GM19395 (cell line): ENCODE measurements around the gene PPEF2.

ENCODE experiments used
- ATAC-seq: cut with Tn5 transposase; IDR thresholded peaks from one replicate; pipeline ENCODE4 v1.9.1; 2021; ENCODE audit warnings: mild to moderate bottlenecking, moderate library complexity; ENCODE audit not compliant: unreplicated experiment

Gene PPEF2

DNA sequence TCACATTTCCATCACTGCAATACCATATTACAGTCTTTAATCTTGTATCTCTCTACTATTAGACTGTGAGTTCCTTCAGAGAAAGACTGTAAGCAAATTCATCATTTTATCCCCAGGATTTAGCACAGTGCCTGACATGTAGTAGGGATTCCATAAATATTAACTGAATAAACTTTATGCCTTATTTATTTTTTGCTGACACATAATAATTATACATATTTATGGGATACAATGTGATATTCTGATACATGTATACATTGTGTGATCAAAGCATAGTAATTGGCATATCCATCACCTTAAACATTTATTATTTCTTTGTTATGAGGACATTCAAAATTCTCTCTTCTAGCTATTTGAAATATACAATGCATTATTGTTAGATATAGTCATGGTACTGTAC, 3.7 kb downstream of the PPEF2 start:
- no peak for ATAC-seq

DNA sequence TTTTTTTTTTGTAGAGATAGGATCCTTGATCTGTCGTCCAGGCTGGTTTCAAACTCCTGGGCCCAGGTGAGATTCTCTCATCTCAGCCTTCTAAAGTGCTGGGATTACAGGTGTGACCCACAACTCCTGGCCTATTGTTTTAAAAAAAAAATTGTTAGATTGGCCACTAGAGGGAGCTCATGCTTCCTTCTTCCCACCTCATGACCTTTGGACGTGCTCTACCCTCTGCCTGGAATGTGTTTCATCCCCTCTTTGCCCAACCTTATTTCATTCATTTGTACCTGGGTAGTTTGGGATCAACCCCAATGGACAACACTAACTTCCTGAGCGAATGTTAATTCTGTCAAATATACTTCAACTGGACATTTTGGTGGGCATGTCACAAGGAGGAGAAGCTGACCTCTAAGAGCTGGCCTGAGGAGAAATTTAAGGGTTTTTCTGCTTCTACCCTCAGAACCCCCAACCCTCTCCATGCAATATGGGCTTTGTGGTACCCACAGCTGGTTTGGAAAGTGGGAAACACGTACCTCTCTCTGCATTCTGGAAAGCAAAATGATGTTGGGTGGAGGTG, 6.4 kb downstream of the PPEF2 start:
- peak; percentile 77 for ATAC-seq

DNA sequence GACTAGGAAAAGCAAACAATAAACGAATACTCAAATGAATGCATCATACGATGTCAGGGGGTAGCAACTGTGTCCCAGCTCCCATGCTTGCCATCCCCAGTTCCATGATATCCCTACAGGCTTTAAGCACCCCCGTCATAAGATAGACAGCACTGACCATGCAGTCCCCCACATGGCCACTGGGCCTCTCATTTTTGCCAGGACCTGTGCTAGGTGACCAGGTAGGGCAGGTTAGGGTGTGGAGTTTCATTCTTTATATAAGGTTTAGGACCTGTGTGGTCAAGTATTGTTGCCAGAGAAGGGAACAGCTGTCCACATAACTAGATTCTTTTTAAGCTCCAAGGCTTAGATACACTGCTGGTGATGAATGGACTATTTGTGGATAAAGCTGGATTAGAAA, 9.7 kb downstream of the PPEF2 start:
- no peak for ATAC-seq

DNA sequence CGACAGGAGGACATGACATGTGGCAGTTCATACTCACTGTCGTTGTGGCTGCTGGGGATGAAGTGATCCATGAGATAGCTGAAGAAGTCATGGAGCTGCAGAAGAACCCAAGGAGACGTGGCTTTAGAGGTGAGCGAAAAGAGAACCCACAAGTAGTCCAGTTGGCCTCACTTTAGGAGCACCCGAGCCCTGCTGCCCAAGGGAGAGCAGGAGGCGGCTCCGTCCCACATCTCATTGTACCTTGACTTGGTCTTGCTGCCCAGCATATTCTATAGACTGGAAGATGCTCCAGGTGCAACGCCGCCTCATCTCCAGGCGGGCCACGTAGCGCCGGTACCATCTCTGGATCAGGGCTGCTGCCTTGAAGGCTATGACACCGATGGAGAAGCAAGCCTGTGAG, 10.6 kb downstream of the PPEF2 start:
- ATAC-seq, result no peak

DNA sequence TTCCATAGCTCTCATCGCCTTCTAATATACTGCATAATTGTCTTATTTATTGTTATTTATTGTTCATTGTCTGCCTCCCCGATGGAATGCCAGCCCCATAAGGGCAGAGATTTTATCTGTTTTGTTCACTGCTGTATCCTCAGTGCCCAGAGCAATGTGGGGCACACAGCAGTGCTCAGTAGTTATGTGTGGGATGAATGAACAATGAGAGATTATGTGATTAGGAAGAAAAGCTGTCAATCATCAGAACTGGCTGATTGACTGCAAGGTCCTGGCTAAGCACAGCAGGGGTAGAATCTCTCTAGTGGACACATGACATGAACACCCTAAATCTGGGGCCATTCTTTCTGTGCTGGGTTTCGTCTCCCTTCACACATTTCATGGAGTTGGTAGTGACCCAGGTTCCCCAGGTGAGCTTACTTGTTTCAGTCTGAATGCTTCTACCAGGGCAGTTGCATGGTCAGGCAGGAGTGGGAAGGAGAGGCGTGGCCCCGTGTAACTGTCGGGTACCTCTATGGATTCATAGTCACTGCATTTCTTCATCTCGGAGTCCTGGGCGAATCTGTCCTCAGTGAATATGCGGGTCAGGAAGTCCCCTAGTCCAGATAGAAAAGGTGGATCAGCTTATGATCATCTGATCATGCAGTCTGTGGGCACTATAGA, 12.6 kb downstream of the PPEF2 start:
- no peak for ATAC-seq

DNA sequence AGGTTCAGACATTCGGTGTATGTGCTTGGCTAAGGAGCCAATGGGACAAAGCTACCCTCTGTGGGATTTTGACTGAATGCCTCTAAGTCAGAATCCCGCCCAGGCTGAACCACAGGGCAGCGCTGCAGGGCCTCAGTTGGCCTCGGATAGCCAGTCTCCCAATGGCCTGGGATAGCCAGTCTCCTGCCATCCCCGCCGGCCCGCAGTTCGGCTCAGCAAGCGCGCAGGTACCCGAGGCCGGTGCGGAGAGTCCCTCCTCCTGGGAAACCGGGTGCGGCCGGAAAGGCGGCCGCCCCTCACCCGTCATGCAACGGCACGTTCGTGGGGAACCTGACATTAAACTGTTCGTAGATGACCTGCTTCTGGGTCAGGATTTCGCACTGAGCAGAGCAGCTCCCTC, 16.1 kb downstream of the PPEF2 start:
- no peak for ATAC-seq

- ATAC-seq, result no peak
Measured at GRCh38 chr4:75881476-75881875, 20.8 kb downstream of the PPEF2 start.

GRCh38 chr4:75880278-75880677, 22.0 kb downstream of the PPEF2 start:
- ATAC-seq, result no peak

GRCh38 chr4:75878246-75878756, 24.0 kb downstream of the PPEF2 start:
- ATAC-seq, result no peak

DNA sequence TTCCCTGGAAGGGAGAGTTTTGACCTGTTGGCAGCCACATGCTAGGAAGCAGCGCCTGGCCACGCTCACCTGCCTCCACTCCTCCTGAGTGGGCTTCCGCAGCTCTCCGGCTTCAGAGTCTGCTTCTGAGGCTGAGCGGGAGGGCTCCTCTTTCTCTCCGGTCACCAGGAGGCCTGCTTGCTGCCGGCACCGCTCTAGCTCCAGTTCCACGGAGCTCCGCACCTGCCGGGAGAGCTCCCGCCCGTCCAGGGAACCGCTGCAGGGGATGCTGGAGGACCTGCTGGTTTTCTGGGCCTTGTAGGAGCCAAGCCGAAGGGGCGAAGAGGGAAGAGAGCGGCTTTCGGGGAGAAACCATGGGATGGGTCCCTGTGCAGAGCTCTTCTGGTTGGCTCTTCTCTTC, 26.0 kb downstream of the PPEF2 start:
- no peak for ATAC-seq

DNA sequence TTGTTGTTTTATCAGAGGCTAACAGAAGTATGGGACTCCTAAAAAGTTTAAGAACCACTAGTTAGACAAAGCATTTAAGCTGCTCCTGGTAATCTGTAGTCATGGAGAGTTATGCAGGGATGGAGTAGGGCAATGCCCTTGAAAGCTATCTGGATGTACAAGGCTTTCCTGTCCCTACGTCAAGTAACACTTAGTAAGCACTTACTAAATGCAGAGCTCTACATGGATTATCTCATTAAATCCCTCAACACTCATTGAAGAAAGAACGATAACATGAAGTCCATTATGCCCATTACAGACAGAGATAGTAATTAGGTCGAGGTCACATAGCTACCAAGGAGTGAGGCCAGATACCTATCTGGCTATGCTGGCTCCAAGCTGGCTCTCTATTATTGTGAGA, 33.2 kb downstream of the PPEF2 start:
- ATAC-seq, result no peak

DNA sequence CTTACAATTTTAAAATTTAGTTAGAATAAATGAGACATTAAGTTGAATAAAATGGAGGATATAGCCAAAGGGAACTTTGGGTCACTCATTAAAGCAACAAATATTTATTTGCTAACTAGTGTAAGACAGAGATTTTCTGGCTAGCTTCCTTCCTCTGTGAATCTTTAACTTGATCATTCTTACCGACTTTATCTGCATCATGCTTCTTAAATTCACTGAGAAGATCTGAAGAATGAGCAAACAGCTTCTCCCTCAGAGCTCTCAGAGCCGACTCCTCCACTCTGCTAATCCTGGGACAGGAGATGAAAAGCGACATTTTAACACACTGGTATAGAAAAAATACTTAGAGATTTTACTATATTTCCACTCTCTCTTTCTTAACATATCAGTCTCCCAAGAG, 35.1 kb downstream of the PPEF2 start:
- ATAC-seq, result no peak

DNA sequence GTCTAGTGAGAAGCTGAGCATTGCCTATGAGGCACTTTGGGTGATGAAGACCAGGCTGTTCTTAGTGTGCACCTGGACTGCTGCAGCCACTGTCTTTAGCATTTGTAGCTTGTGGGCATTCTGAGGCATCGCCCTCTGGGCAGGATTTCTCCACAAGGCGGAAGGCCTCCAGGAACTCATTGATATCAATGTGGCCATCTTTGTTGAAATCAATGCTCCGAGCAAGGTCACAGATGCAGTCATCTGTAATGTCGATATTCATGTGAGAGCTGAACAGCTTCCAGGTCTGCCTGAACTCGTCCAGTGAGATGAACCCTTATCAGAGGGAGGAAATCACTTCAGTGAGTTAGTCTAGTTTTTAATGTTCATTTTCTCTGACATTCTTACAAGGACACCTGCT, 41.6 kb downstream of the PPEF2 start:
- no peak for ATAC-seq

DNA sequence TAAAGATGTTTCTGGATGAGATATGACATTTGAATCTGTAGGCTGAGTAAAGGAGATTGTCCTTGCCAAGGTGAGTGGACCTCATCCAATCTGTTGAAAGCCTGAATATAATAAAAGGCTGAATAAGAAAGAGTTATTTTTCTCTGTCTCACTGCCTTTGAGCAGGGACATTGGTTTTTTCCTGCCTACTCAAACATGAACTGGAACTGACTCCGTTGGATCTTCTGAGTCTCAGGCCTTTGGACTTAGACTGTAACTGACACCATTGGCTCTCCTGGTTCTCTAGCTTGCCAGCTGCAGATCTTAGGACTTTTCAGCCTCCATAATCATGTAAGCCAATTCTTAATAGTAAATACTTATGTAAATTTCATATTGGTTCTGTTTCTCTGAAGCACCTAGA, 43.5 kb downstream of the PPEF2 start:
- no peak for ATAC-seq

DNA sequence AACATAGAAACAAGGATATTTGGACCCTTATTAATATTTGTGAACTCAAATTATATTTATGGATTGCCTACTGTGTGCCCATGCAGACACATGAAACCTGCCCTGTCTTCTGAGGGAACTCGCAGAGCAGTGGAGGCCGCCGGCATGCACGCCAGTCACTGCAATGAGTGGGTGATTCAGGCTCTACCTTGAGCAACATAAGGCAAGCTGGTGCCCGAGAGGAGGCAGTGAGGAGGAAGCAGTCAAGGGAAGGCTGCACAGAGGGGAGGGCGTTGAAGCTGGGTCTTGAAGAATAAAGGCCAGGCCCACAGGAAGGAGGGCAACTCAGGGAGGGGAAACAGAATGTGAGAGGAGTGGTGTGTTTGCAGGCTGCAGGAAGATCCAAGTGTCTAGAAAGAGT, 52.8 kb downstream of the PPEF2 start:
- ATAC-seq, result no peak

- no peak for ATAC-seq
Measured at GRCh38 chr4:75848891-75849290, 53.4 kb downstream of the PPEF2 start.

DNA sequence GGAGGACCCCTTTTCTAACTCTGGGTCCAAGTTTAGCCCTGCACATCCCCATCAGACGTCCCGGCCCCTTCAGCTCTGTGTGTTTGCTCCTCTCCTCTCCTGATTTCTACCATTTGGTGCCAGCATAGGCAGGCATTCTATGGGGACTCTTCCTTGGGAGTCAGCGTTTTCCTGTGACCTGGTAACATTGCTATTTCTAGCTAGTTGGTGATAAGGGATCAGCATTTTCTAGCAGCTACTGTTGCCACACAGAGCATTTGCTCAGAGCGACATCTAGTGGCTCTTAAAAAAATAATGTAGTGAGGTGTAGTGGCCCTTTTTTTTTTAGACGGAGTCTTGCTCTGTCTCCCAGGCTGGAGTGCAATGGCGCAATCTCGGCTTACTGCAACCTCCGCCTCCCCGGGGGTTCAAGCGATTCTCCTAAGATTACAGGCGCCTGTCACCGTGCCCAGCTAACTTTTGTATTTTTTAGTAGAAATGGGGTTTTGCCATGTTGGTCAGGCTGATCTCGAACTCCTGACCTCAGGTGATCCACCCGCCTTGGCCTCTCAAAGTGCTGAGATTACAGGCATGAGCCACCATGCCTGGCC, 54.0 kb downstream of the PPEF2 start:
- peak; percentile 89 for ATAC-seq

GRCh38 chr4:75845992-75846391, 56.3 kb downstream of the PPEF2 start:
- no peak for ATAC-seq

- no peak for ATAC-seq
Measured at GRCh38 chr4:75844151-75844662, 58.0 kb downstream of the PPEF2 start.

DNA sequence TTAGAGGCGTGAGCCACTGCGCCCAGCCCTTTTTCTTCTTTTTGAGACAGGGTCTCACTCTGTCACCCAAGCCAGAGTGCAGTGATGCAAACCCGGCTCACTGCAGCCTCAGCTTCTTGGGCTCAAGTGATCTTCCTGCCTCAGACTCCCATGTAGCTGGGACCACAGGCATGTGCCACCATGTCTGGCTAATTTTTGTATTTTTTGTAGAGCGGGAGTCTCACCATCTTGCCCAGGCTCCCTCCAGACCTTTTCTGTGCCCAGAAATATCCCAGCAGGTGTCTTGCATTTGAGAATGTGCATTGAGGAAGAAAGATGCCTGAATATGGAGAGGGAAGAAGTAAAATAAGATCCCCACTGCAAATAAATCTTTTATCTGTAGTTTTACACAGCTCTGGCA, 58.7 kb downstream of the PPEF2 start:
- ATAC-seq, result no peak

- ATAC-seq, result no peak
Measured at GRCh38 chr4:75841641-75842520, 60.4 kb downstream of the PPEF2 start.
